H9 (cell line): ENCODE measurements around the gene SAP25. TPM values are rescaled to one million over a fixed set of nuclear protein-coding genes. Genes with fewer than 3 reads are reported as not detected.

Experiments
- DNase-seq: peaks from one replicate; pipeline ENCODE4 v3.0.0-alpha.2; 2017
- H2AFZ ChIP-seq: one replicate; pipeline ENCODE4 v1.6.1; 2013; ENCODE audit warnings: mild to moderate bottlenecking, low read length, control low read depth, moderate library complexity
- H2AK5ac ChIP-seq: 2 replicates; pipeline ENCODE4 v1.6.1; 2013; ENCODE audit warnings: low read length, control low read depth, mixed read lengths; ENCODE audit not compliant: insufficient read length
- H2BK120ac ChIP-seq: one replicate; pipeline ENCODE4 v1.6.1; 2013; ENCODE audit warnings: low read depth, mild to moderate bottlenecking, low read length, control low read depth, inconsistent platforms; ENCODE audit not compliant: poor library complexity, severe bottlenecking
- H2BK12ac ChIP-seq: 2 replicates; pipeline ENCODE4 v1.6.1; 2013; ENCODE audit warnings: low read length, control low read depth, mixed read lengths, low read depth; ENCODE audit not compliant: insufficient read length
- H2BK15ac ChIP-seq: 2 replicates; pipeline ENCODE4 v1.6.1; 2013; ENCODE audit warnings: low read depth, low read length, control low read depth
- H2BK20ac ChIP-seq: one replicate; pipeline ENCODE4 v1.6.1; 2013; ENCODE audit warnings: low read depth, mild to moderate bottlenecking, low read length, control low read depth, inconsistent platforms; ENCODE audit not compliant: poor library complexity, severe bottlenecking
- H2BK5ac ChIP-seq: 2 replicates; pipeline ENCODE4 v1.6.1; 2013; ENCODE audit warnings: low read length, control low read depth, mixed read lengths; ENCODE audit not compliant: insufficient read length
- H3K14ac ChIP-seq: 2 replicates; pipeline ENCODE4 v1.6.1; 2013; ENCODE audit warnings: low read length, control low read depth; ENCODE audit not compliant: insufficient read depth
- H3K18ac ChIP-seq: 2 replicates; pipeline ENCODE4 v1.6.1; 2013; ENCODE audit warnings: low read depth, mild to moderate bottlenecking, mixed read lengths, low read length, control low read depth; ENCODE audit not compliant: insufficient read length
- H3K23ac ChIP-seq: 2 replicates; pipeline ENCODE4 v1.6.1; 2013; ENCODE audit warnings: low read length, control low read depth, mixed read lengths, low read depth; ENCODE audit not compliant: insufficient read length
- H3K23me2 ChIP-seq: 2 replicates; pipeline ENCODE4 v1.6.1; 2013; ENCODE audit warnings: low read depth, mild to moderate bottlenecking, mixed read lengths, low read length, control low read depth; ENCODE audit not compliant: insufficient read length, poor library complexity, severe bottlenecking
- H3K27ac ChIP-seq: 2 replicates; pipeline ENCODE4 v1.5.1; 2013; ENCODE audit warnings: low read length, control low read depth, mixed read lengths, low read depth; ENCODE audit not compliant: insufficient read length
- H3K27me3 ChIP-seq: 2 replicates; pipeline ENCODE4 v1.6.1; 2013; ENCODE audit warnings: low read length, control low read depth, inconsistent platforms; ENCODE audit not compliant: insufficient read depth
- H3K4ac ChIP-seq: 2 replicates; pipeline ENCODE4 v1.6.1; 2013; ENCODE audit warnings: low read depth, mild to moderate bottlenecking, control low read depth, inconsistent platforms, low read length, moderate library complexity
- H3K4me1 ChIP-seq: 2 replicates; pipeline ENCODE4 v1.6.1; 2013; ENCODE audit warnings: low read length, control low read depth, inconsistent platforms; ENCODE audit not compliant: insufficient read depth
- H3K4me2 ChIP-seq: 2 replicates; pipeline ENCODE4 v1.6.1; 2013; ENCODE audit warnings: low read length, control low read depth, mixed read lengths; ENCODE audit not compliant: insufficient read length, insufficient read depth
- H3K56ac ChIP-seq: 2 replicates; pipeline ENCODE4 v1.6.1; 2013; ENCODE audit warnings: low read depth, mild to moderate bottlenecking, mixed read lengths, low read length, control low read depth; ENCODE audit not compliant: insufficient read length
- H3K79me1 ChIP-seq: 2 replicates; pipeline ENCODE4 v1.6.1; 2013; ENCODE audit warnings: low read depth, mild to moderate bottlenecking, moderate library complexity, low read length, control low read depth, inconsistent platforms; ENCODE audit not compliant: insufficient read depth, poor library complexity, severe bottlenecking
- H3K79me2 ChIP-seq: 2 replicates; pipeline ENCODE4 v1.6.1; 2013; ENCODE audit warnings: low read length, control low read depth, inconsistent platforms; ENCODE audit not compliant: insufficient read depth
- H3K9ac ChIP-seq: 2 replicates; pipeline ENCODE4 v1.6.1; 2013; ENCODE audit warnings: low read length, control low read depth, mixed read lengths; ENCODE audit not compliant: insufficient read length; ENCODE audit errors: extremely low read depth
- H3K9me3 ChIP-seq: one replicate; pipeline ENCODE4 v1.6.1; 2013; ENCODE audit warnings: low read depth, low read length, inconsistent platforms; ENCODE audit not compliant: control insufficient read depth
- H3T11ph ChIP-seq: one replicate; pipeline ENCODE4 v1.6.1; 2013; ENCODE audit warnings: mild to moderate bottlenecking, low read length, control low read depth, inconsistent platforms
- H4K20me1 ChIP-seq: one replicate; pipeline ENCODE4 v1.6.1; 2013; ENCODE audit not compliant: control insufficient read depth, insufficient read length, insufficient read depth
- H4K5ac ChIP-seq: 2 replicates; pipeline ENCODE4 v1.6.1; 2013; ENCODE audit warnings: low read depth, mild to moderate bottlenecking, mixed read lengths, low read length, control low read depth; ENCODE audit not compliant: insufficient read length
- H4K8ac ChIP-seq: replicated peaks from 2 replicates; pipeline ENCODE4 v1.6.1; 2013; ENCODE audit warnings: low read length, control low read depth, mixed read lengths, low read depth; ENCODE audit not compliant: insufficient read length
- H4K91ac ChIP-seq: 2 replicates; pipeline ENCODE4 v1.6.1; 2013; ENCODE audit warnings: low read depth, mild to moderate bottlenecking, moderate library complexity, mixed read lengths, low read length, control low read depth; ENCODE audit not compliant: insufficient read length
- H3K27ac Mint-ChIP-seq, 3 experiments: 2 replicates in 2 of 3; 3 replicates in 1 of 3; pipeline ENCODE4 v1.8.0; 2020 to 2021; ENCODE audit warnings: mixed read lengths in 3 of 3, mild to moderate bottlenecking in 1 of 3, moderate library complexity in 1 of 3
- H3K27me3 Mint-ChIP-seq: 2 replicates; pipeline ENCODE4 v1.8.0; 2021; ENCODE audit warnings: low read depth, mild to moderate bottlenecking, moderate library complexity, mixed read lengths
- H3K36me3 Mint-ChIP-seq, 3 experiments: 2 replicates in 2 of 3; 3 replicates in 1 of 3; pipeline ENCODE4 v1.8.0; 2020 to 2021; ENCODE audit warnings: low read depth in 3 of 3, mixed read lengths in 3 of 3; ENCODE audit not compliant: insufficient read depth in 1 of 3
- H3K4me1 Mint-ChIP-seq, 2 experiments: 2 replicates each; pipeline ENCODE4 v1.8.0; 2020; ENCODE audit warnings: mixed read lengths in 2 of 2
- H3K4me3 Mint-ChIP-seq, 2 experiments: 2 replicates in 1 of 2; 3 replicates in 1 of 2; pipeline ENCODE4 v1.8.0; 2020 to 2021; ENCODE audit warnings: mild to moderate bottlenecking in 2 of 2, mixed read lengths in 2 of 2, moderate library complexity in 1 of 2
- H3K9me3 Mint-ChIP-seq, 2 experiments: 2 replicates in 1 of 2; 3 replicates in 1 of 2; pipeline ENCODE4 v1.8.0; 2020; ENCODE audit warnings: mild to moderate bottlenecking in 2 of 2, mixed read lengths in 2 of 2, moderate library complexity in 1 of 2
- WGBS: extraction: QIAGEN DNeasy Blood & Tissue Kit; methylation state at CpG from one replicate; pipeline ENCODE4 v1.1.7; 2013; ENCODE audit warnings: missing lambda C conversion rate, low lambda C conversion rate, mixed read lengths; ENCODE audit not compliant: insufficient read length; ENCODE audit errors: extremely low coverage; 5-methylcytosine and 5-hydroxymethylcytosine counted together
- total RNA-seq: library from RNA; stranded (reverse); gene quantifications from 2 replicates; pipeline ENCODE4 v1.2.1, GENCODE V29; 2021
- TF ChIP-seq, protein P1 (sequence below): fragments of 200-600 bp; sonication (generic); conservative IDR thresholded peaks from 3 replicates; pipeline ENCODE4 v1.8.0; 2021; ENCODE audit warnings: antibody characterized with exemption, mild to moderate bottlenecking

Gene SAP25
- total RNA-seq, 1 experiment from 2014 or later = 4.2 TPM

DNA sequence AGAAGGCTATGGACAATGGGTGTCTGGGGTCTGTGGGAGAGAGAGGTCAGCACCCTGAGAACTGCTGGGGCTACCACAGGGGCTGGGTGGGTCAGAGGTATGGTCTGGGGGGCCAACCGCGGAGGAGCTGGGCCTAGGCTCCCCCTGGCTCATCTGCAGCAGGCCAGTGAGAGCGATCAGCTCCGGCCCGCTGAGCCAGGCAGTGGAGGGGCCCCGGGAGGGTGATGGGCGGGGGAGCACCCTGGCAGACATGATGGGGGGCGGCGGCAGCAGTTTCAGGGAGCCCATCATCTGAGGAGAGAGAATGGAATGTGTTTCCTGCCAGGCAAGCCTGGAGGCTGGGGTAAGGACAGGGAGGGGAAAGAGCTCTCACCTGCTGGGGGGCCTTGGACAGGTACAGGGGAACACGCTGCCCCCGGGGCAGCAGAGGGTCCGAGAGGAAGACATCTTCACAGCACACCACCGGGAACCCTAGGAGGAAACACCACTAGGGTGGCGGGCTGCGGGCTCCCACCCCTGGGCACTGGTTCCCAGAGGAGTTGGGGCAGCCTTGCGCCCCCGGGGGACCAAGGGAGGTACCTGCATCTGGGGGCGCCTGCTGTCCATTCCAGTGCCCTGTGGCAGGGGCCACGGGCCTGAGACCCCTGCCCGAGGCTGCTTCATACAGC lies 1.3 kb downstream of the SAP25 start:
- Histone ChIP-seq H3K4ac (no peak overlapping the region), H3K27me3 (no peaks in the 10 kb centered on the region), H4K20me1 (no peaks in the 10 kb centered on the region), H4K5ac (no peak overlapping the region), H3K23ac (no peak overlapping the region), H3K9me3 (no peaks in the 10 kb centered on the region), H2BK120ac (no peak overlapping the region), H4K91ac (no peak overlapping the region), H2BK15ac (no peak overlapping the region), H2BK12ac (no peak overlapping the region), H3K79me2 (no peaks in the 10 kb centered on the region), H3K18ac (no peak overlapping the region), H3K27ac (no peak overlapping the region), H3K79me1 (no peaks in the 10 kb centered on the region), H2AFZ (no peak overlapping the region), H2BK5ac (no peak overlapping the region), H3K14ac (no peak overlapping the region), H3T11ph (no peak overlapping the region), H3K9ac (no peak overlapping the region), H3K56ac (no peak overlapping the region), H3K4me2 (no peak overlapping the region), H4K8ac (no peak overlapping the region), H2BK20ac (no peak overlapping the region), H3K23me2 (peaks cover 9% of the 10 kb centered on the region), H2AK5ac (no peak overlapping the region), H3K4me1 (peaks cover 6% of the 10 kb centered on the region; the same call in 1 of the 2 replicates)
- TF ChIP-seq, protein P1, sequence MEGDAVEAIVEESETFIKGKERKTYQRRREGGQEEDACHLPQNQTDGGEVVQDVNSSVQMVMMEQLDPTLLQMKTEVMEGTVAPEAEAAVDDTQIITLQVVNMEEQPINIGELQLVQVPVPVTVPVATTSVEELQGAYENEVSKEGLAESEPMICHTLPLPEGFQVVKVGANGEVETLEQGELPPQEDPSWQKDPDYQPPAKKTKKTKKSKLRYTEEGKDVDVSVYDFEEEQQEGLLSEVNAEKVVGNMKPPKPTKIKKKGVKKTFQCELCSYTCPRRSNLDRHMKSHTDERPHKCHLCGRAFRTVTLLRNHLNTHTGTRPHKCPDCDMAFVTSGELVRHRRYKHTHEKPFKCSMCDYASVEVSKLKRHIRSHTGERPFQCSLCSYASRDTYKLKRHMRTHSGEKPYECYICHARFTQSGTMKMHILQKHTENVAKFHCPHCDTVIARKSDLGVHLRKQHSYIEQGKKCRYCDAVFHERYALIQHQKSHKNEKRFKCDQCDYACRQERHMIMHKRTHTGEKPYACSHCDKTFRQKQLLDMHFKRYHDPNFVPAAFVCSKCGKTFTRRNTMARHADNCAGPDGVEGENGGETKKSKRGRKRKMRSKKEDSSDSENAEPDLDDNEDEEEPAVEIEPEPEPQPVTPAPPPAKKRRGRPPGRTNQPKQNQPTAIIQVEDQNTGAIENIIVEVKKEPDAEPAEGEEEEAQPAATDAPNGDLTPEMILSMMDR = no peak
- WGBS = no CpG with 5 or more reads among the region's 20 CpGs
- Mint-ChIP-seq H3K27me3 (peaks cover 5% of the 10 kb centered on the region), H3K4me1 (peaks cover 26 to 31% of the 10 kb centered on the region in 2 experiments), H3K36me3 (peaks cover 6 to 15% (median 13%) of the 10 kb centered on the region in 3 experiments; a peak in 6 of 7 replicates), H3K4me3 (peak overlapping the region in 1 of 2 experiments; percentile 29; a peak in 2 of 5 replicates), H3K9me3 (peaks cover 0 to 2% of the 10 kb centered on the region in 2 experiments; a peak in 1 of 5 replicates), H3K27ac (peak overlapping the region; percentile 77 to 93 (median 91); a peak in 5 of 7 replicates)
- peak; percentile 35 for DNase-seq
